HepG2 (cell line): ENCODE data around the gene DPY19L1.
"Not testable (repeated sequence)": the region's sequence is repeated elsewhere in the genome, so short reads cannot be mapped to it uniquely, and the experiment has no call there.

Source experiments
- POLR2AphosphoS5 ChIP-seq: IDR thresholded peaks from 2 replicates; pipeline ENCODE4 v1.6.1; 2012; ENCODE audit warnings: low read depth, low read length
- SIN3B ChIP-seq: fragments of 150-350 bp; IDR thresholded peaks from 2 replicates; pipeline ENCODE4 v1.6.1; 2014; ENCODE audit warnings: low read length
- TP53 ChIP-seq: sonication (generic); formaldehyde crosslinking; conservative IDR thresholded peaks from 2 replicates; pipeline ENCODE4 v1.4.0; 2020; ENCODE audit warnings: missing genetic modification reagents
- ZNF430 ChIP-seq: sonication (generic); formaldehyde crosslinking; IDR thresholded peaks from 2 replicates; pipeline ENCODE4 v1.9.0; 2021; ENCODE audit warnings: mild to moderate bottlenecking, missing genetic modification reagents
- ZNF557 ChIP-seq: sonication (generic); formaldehyde crosslinking; IDR thresholded peaks from 2 replicates; pipeline ENCODE4 v1.4.0; 2020; ENCODE audit warnings: missing genetic modification reagents
- ZNF564 ChIP-seq: sonication (generic); formaldehyde crosslinking; IDR thresholded peaks from 2 replicates; pipeline ENCODE4 v1.8.1; 2023; ENCODE audit warnings: mild to moderate bottlenecking, missing genetic modification reagents
- TF ChIP-seq, protein P1 (sequence below): sonication (generic); formaldehyde crosslinking; IDR thresholded peaks from 2 replicates; pipeline ENCODE4 v1.5.0; 2020; ENCODE audit warnings: mild to moderate bottlenecking, missing genetic modification reagents, moderate library complexity
- TF ChIP-seq, protein P2 (sequence below): sonication (generic); formaldehyde crosslinking; IDR thresholded peaks from 2 replicates; pipeline ENCODE4 v1.4.0; 2020; ENCODE audit warnings: missing genetic modification reagents

DNA sequence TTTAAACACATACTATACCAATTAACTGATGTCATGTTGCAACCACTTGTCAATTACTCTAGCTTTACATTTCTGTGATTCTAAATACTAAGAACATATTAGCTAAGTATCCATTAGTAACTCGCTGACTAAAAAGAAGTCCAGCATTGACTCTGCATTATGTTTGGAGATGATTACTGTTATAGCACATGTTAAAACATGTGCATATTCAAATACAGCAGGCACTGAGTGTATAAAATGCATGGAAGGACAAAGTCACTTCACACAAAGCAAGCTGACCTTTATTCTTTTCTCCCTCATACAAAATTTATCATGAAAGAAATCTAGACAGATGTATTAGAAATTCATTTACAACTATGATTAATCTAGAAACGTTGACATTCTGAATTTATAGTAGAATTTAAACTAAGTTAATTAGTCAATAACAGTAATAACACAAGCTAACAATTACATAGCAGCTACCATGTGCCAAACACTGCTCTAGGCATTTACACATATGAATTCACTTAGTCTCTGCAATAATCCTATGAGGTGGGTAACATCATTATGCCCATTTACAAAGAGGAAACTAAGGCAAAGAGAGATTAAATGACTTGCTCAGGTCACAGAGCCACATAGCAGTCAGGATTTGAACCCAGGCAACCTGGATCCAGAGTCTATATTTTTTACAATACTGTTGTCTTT lies 48.7 kb downstream of the DPY19L1 start:
- not testable (repeated sequence) for TF ChIP-seq ZNF564 (CRISPR knock-in tag); TP53; SIN3B; POLR2AphosphoS5; ZNF557; ZNF430 (CRISPR knock-in tag)
- TF ChIP-seq, protein P1, sequence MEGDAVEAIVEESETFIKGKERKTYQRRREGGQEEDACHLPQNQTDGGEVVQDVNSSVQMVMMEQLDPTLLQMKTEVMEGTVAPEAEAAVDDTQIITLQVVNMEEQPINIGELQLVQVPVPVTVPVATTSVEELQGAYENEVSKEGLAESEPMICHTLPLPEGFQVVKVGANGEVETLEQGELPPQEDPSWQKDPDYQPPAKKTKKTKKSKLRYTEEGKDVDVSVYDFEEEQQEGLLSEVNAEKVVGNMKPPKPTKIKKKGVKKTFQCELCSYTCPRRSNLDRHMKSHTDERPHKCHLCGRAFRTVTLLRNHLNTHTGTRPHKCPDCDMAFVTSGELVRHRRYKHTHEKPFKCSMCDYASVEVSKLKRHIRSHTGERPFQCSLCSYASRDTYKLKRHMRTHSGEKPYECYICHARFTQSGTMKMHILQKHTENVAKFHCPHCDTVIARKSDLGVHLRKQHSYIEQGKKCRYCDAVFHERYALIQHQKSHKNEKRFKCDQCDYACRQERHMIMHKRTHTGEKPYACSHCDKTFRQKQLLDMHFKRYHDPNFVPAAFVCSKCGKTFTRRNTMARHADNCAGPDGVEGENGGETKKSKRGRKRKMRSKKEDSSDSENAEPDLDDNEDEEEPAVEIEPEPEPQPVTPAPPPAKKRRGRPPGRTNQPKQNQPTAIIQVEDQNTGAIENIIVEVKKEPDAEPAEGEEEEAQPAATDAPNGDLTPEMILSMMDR (CRISPR knock-in tag): not testable (repeated sequence)
- TF ChIP-seq, protein P2, sequence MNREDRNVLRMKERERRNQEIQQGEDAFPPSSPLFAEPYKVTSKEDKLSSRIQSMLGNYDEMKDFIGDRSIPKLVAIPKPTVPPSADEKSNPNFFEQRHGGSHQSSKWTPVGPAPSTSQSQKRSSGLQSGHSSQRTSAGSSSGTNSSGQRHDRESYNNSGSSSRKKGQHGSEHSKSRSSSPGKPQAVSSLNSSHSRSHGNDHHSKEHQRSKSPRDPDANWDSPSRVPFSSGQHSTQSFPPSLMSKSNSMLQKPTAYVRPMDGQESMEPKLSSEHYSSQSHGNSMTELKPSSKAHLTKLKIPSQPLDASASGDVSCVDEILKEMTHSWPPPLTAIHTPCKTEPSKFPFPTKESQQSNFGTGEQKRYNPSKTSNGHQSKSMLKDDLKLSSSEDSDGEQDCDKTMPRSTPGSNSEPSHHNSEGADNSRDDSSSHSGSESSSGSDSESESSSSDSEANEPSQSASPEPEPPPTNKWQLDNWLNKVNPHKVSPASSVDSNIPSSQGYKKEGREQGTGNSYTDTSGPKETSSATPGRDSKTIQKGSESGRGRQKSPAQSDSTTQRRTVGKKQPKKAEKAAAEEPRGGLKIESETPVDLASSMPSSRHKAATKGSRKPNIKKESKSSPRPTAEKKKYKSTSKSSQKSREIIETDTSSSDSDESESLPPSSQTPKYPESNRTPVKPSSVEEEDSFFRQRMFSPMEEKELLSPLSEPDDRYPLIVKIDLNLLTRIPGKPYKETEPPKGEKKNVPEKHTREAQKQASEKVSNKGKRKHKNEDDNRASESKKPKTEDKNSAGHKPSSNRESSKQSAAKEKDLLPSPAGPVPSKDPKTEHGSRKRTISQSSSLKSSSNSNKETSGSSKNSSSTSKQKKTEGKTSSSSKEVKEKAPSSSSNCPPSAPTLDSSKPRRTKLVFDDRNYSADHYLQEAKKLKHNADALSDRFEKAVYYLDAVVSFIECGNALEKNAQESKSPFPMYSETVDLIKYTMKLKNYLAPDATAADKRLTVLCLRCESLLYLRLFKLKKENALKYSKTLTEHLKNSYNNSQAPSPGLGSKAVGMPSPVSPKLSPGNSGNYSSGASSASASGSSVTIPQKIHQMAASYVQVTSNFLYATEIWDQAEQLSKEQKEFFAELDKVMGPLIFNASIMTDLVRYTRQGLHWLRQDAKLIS (CRISPR knock-in tag): not testable (repeated sequence)
